HG03045 (cell line): ENCODE data around the gene HNRNPLL.

Experiments
- ATAC-seq: cut with Tn5 transposase; IDR thresholded peaks from one replicate; pipeline ENCODE4 v1.9.1; 2021; ENCODE audit warnings: mild to moderate bottlenecking, moderate library complexity; ENCODE audit not compliant: unreplicated experiment

Gene HNRNPLL

GRCh38 chr2:38533757-38534545 is 68.8 kb downstream of the HNRNPLL start:
- no peak for ATAC-seq

DNA sequence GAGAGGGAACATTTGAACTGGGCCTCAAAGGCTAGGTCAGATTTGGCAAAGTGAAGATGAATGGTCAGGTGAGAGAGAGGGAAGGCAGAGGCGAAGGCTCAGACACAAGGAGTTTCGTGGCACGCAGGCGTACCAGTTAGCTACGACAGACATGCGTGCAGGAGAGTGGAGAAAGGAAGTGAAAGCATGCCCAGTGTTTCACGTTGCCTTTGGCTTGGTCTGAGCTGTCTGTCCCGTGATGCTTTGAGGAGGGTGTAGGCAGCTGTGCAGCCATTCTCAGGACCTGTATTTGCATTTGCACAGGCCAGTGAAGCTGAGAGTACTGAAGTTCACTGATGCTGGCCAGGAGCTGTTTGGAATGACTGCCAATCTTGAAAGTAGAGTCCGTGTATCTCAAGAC is 69.5 kb downstream of the HNRNPLL start:
- ATAC-seq: peak; percentile 96

DNA sequence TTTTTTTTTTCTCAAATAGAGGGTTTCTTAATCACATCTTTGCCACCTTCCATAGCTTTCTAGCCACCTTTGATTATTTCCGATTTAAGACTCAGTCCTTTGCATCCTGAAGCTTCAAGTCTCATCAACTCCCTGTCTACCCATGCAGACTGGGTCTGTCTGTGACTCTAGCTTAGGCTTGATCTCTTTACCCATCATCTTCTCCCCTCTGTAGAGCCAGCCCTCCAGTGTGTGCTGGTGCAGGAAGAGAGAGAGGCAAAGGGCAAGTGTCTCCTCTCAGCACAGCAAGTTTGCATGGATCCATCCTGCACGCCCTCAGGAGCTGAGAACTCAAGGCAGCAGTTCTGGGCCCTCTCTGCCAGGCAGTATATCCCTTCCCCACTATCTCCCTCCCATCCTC is 70.4 kb downstream of the HNRNPLL start:
- no peak for ATAC-seq

DNA sequence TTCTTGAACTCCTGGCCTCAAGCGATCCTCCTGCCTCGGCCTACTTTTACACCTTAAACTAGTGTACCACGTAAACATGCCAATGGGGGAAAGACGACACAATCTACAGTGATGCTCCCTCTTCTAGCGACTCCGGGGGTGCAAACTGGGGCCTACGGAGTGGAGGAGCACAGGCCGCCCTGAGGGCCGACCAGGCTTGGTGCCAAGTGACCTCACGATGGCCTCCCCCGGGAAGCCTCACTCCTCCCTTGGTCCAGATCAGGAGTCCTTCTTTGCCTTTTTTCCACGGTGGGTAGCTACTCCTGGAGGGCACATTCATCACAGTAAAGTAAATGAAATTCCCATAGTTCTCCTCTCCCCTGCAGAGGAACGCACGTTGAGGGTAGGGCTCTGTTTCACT is 73.5 kb downstream of the HNRNPLL start:
- no peak for ATAC-seq

- ATAC-seq: no peak
Measured at GRCh38 chr2:38528534-38528933, 74.2 kb downstream of the HNRNPLL start.

DNA sequence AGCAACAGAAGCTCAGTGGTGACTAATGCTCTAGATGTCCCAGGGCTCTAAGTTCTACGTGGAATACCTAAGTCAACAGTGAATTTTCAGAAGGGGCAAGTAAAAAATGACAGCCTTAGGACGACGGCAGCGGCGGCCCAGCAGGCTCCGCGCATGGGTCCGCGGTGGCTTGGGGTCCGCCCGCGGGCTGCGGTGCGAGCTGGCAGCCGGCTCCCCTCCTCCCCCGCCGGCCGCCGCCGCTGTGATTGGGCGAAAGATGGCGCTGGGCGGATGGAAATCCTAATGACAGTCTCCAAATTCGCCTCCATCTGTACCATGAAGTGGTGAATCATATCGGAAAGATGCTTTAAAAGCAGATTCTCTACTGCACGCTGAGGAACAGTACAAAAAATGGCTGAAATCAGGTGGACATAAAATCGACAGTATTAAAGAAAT is 74.7 kb downstream of the HNRNPLL start:
- no peak for ATAC-seq

- ATAC-seq: no peak
Measured at GRCh38 chr2:38527338-38528007, 75.3 kb downstream of the HNRNPLL start.

DNA sequence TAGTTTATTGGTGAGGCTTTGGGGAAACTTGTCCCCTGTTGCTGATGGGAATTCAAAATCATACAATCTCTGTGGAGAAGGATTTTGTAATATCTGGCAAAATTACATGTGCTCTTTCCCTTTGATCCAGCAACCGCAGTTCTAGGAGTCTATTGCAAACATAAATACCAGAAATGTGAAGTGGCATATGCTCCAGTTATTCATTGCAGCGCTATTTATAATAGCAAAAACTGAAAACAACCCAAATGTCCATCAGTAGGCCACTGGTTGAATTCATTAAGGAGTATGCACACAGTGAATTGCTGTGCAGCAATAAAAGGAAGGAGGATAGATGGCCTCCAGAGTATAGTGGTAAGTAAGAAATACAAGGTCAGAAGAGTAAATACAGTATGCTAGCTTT is 76.5 kb downstream of the HNRNPLL start:
- no peak for ATAC-seq

DNA sequence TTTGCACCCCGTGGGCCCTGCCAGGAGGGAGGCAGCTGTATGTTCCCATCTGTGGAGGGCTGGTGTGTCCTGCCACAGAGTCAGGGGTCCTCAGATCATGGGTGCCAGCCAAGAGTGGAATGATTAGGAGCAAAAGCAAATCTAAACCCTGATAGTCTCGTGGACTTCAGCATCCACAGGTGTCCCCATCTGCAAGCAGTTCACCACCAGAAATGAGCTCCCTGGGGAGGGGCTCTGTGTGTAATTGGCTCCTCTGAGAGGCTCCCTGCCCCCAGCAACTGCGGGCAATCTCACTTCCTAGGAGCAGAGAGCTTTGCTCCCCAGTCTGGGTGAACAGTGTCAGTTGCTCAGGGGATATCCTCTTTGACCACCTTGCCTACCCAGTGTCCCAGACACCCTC is 78.1 kb downstream of the HNRNPLL start:
- ATAC-seq: no peak

- no peak for ATAC-seq
Measured at GRCh38 chr2:38523728-38524437, 78.8 kb downstream of the HNRNPLL start.

- no peak for ATAC-seq
Measured at GRCh38 chr2:38522754-38523349, 79.9 kb downstream of the HNRNPLL start.

GRCh38 chr2:38521835-38522234 is 80.9 kb downstream of the HNRNPLL start:
- ATAC-seq: no peak

DNA sequence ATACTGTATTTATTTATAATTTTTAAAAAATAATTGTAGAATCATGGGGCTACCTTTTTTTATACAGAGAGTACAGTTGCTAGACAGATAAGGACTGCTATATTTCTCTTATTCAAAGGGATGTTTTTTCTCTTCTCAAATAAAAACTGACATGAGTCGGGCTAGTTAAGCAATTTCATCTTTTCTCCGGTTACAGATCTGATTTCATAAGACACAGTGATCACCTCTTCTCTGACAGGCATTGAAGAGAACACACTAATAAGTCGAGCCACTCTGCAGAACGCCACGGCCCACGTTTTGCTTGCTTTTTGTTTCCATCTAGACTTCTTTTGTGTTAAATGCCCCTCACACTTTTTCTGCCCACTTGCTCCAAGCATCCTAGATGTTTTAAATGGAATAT is 85.4 kb downstream of the HNRNPLL start:
- ATAC-seq: no peak

DNA sequence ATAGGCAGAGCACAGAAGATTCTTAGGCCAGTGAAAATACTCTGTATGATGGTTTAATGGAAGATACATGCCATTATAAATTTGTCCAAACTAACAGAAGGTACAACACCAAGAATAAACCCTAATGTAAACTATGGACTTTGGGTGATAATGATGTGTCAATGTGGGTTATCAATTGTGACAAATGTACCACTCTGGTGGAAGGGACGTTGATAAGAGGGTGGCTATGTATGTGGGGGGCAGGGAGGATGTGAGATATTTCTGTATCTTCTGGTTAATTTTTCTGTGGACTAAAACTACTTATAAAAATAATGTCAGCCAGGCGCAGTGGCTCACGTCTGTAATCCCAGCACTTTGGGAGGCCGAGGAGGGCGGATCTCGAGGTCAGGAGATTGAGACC is 86.2 kb downstream of the HNRNPLL start:
- ATAC-seq: no peak

GRCh38 chr2:38516122-38516521 is 86.6 kb downstream of the HNRNPLL start:
- ATAC-seq: no peak

- no peak for ATAC-seq
Measured at GRCh38 chr2:38515155-38516074, 87.3 kb downstream of the HNRNPLL start.

- no peak for ATAC-seq
Measured at GRCh38 chr2:38514603-38515154, 88.0 kb downstream of the HNRNPLL start.

DNA sequence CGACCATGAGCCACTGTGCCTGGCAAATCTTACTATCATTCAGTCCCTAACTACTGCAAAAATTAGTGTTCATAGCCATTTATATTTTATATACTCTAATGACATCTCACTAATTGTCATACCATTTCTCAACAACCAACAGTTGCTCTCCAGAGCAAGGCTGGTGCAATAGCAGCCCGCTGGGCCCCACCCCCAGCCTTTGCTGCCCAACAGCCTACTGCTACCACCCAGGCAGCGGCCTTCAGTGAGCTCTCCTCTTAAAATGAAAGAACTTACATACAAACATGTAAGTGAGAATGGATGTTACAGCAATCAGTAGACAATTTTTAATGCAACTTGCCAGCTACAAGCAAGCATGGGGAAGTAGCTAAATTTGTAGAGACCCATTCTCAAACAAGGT is 90.5 kb downstream of the HNRNPLL start:
- no peak for ATAC-seq
